Osteoblast (primary cell): ENCODE results near the gene MLF2. TPM values are rescaled to one million over a fixed set of nuclear protein-coding genes. Genes with fewer than 3 reads are reported as not detected.

Experiments used
- DNase-seq: peaks from one replicate; pipeline ENCODE4 v3.0.0; 2011; ENCODE audit warnings: low spot score, mixed read lengths; ENCODE audit not compliant: insufficient read length; ENCODE audit errors: missing footprints
- H2AFZ ChIP-seq: 2 replicates; pipeline ENCODE4 v1.6.0; 2011; ENCODE audit warnings: mild to moderate bottlenecking, low read length
- H3K27ac ChIP-seq: 2 replicates; pipeline ENCODE4 v1.5.1; 2011; ENCODE audit warnings: mild to moderate bottlenecking, low read depth, low read length, moderate library complexity
- H3K27me3 ChIP-seq: 2 replicates; pipeline ENCODE4 v1.6.0; 2012; ENCODE audit warnings: mild to moderate bottlenecking, control low read depth, inconsistent platforms, low read length, moderate library complexity; ENCODE audit not compliant: insufficient read depth
- H3K36me3 ChIP-seq: 2 replicates; pipeline ENCODE4 v1.5.1; 2011; ENCODE audit warnings: mild to moderate bottlenecking, low read length, control low read depth, moderate library complexity; ENCODE audit not compliant: insufficient read depth
- H3K4me1 ChIP-seq: 2 replicates; pipeline ENCODE4 v1.5.1; 2011; ENCODE audit warnings: mild to moderate bottlenecking, low read length, control low read depth, moderate library complexity; ENCODE audit not compliant: insufficient read depth
- H3K4me2 ChIP-seq: 2 replicates; pipeline ENCODE4 v1.6.0; 2011; ENCODE audit warnings: mild to moderate bottlenecking, low read length; ENCODE audit not compliant: insufficient read depth
- H3K4me3 ChIP-seq: fragments of 200-600 bp; sonication (generic); 3 replicates; pipeline ENCODE4 v1.5.1; 2012; ENCODE audit warnings: mild to moderate bottlenecking, low read length, inconsistent platforms; ENCODE audit not compliant: insufficient read depth
- H3K79me2 ChIP-seq: 2 replicates; pipeline ENCODE4 v1.6.0; 2012; ENCODE audit warnings: mild to moderate bottlenecking, low read length, control low read depth, inconsistent platforms; ENCODE audit not compliant: insufficient read depth
- H3K9me3 ChIP-seq: 2 replicates; pipeline ENCODE4 v1.5.1; 2011; ENCODE audit warnings: low read depth, low read length, control low read depth
- H4K20me1 ChIP-seq: 2 replicates; pipeline ENCODE4 v1.6.0; 2012; ENCODE audit warnings: mild to moderate bottlenecking, low read length, control low read depth; ENCODE audit not compliant: insufficient read depth
- CTCF ChIP-seq: IDR thresholded peaks from 2 replicates; pipeline ENCODE4 v1.5.1; 2011; ENCODE audit warnings: mild to moderate bottlenecking, low read depth, low read length, moderate library complexity; ENCODE audit errors: extremely low read depth
- total RNA-seq: library from RNA; depleted of rRNA; stranded (reverse); fragments of >200 nt; gene quantifications from 2 replicates; pipeline ENCODE4 v1.2.3, GENCODE V29; 2012

MLF2 gene
- total RNA-seq, 1 donor: 138 TPM

GRCh38 chr12:6757028-6757690 lies 4.2 kb upstream of the MLF2 start:
- no peak for TF ChIP-seq CTCF
- H3K27ac ChIP-seq: no peak overlapping the region
- no peaks in the 10 kb centered on the region for H3K27me3 ChIP-seq
- H3K4me2 ChIP-seq: no peak overlapping the region
- peaks cover 4% of the 10 kb centered on the region for H4K20me1 ChIP-seq
- no peaks in the 10 kb centered on the region for H3K9me3 ChIP-seq
- H3K79me2 ChIP-seq: peaks cover 7% of the 10 kb centered on the region
- H2AFZ ChIP-seq: no peak overlapping the region
- H3K36me3 ChIP-seq: no peaks in the 10 kb centered on the region
- peaks cover 6% of the 10 kb centered on the region for H3K4me1 ChIP-seq
- peak; percentile 23 for DNase-seq
- H3K4me3 ChIP-seq: no peak overlapping the region

- Histone ChIP-seq H3K79me2 (peaks cover 33% of the 10 kb centered on the region), H3K27ac (no peak overlapping the region), H3K27me3 (no peaks in the 10 kb centered on the region), H3K4me1 (peaks cover 19% of the 10 kb centered on the region), H3K9me3 (no peaks in the 10 kb centered on the region), H3K36me3 (peaks cover 27% of the 10 kb centered on the region), H3K4me3 (no peak overlapping the region), H3K4me2 (no peak overlapping the region), H2AFZ (no peak overlapping the region), H4K20me1 (peaks cover 23% of the 10 kb centered on the region)
- DNase-seq: no peak
- TF ChIP-seq CTCF: no peak
Observed at GRCh38 chr12:6754411-6754810, 1.5 kb upstream of the MLF2 start.

- Histone ChIP-seq H4K20me1 (peaks cover 28% of the 10 kb centered on the region), H3K9me3 (no peaks in the 10 kb centered on the region), H3K27ac (no peak overlapping the region), H3K79me2 (peaks cover 33% of the 10 kb centered on the region), H3K36me3 (peaks cover 33% of the 10 kb centered on the region), H3K4me1 (peaks cover 19% of the 10 kb centered on the region), H3K4me3 (no peak overlapping the region), H3K27me3 (no peaks in the 10 kb centered on the region), H2AFZ (no peak overlapping the region), H3K4me2 (peak overlapping the region; percentile 18)
- TF ChIP-seq CTCF: peak; percentile 4
- DNase-seq: no peak
Observed at GRCh38 chr12:6753772-6754356, 923 bp upstream of the MLF2 start.

- peak; percentile 57 for TF ChIP-seq CTCF
- Histone ChIP-seq H3K27me3 (no peaks in the 10 kb centered on the region), H3K27ac (peak overlapping the region; percentile 97), H3K36me3 (peaks cover 48% of the 10 kb centered on the region), H3K9me3 (no peaks in the 10 kb centered on the region), H3K4me2 (peak overlapping the region; percentile 96), H4K20me1 (peaks cover 36% of the 10 kb centered on the region), H3K4me3 (peak overlapping the region; percentile 98), H3K4me1 (peaks cover 19% of the 10 kb centered on the region), H3K79me2 (peaks cover 33% of the 10 kb centered on the region), H2AFZ (peak overlapping the region; percentile 38)
- DNase-seq: peak; percentile 97
Observed at GRCh38 chr12:6752167-6752920, 597 bp downstream of the MLF2 start.
